Activated CD4-positive, alpha-beta T cell treated with anti-CD3 and anti-CD28 coated beads for 48 hours (primary cell): ENCODE results near the gene CLIC6.

Source experiments
- DNase-seq: peaks from one replicate; pipeline ENCODE4 v3.0.0-alpha.2; 2020

Gene CLIC6

GRCh38 chr21:34730194-34730593 is 61.4 kb downstream of the CLIC6 start:
- no peak for DNase-seq

GRCh38 chr21:34730756-34731445 is 62.1 kb downstream of the CLIC6 start:
- no peak for DNase-seq

- no peak for DNase-seq
Measured at GRCh38 chr21:34732388-34732821, 63.6 kb downstream of the CLIC6 start.

GRCh38 chr21:34733852-34734251 is 65.1 kb downstream of the CLIC6 start:
- no peak for DNase-seq

GRCh38 chr21:34734696-34735095 is 65.9 kb downstream of the CLIC6 start:
- DNase-seq = no peak

- DNase-seq = no peak
Measured at GRCh38 chr21:34736116-34736874, 67.5 kb downstream of the CLIC6 start.

GRCh38 chr21:34737115-34737514 is 68.3 kb downstream of the CLIC6 start:
- DNase-seq = no peak

- DNase-seq = no peak
Measured at GRCh38 chr21:34740198-34740597, 71.4 kb downstream of the CLIC6 start.

GRCh38 chr21:34743285-34743684 is 74.5 kb downstream of the CLIC6 start:
- DNase-seq = no peak

GRCh38 chr21:34743831-34744230 is 75.0 kb downstream of the CLIC6 start:
- no peak for DNase-seq

- DNase-seq = no peak
Measured at GRCh38 chr21:34744801-34745200, 76.0 kb downstream of the CLIC6 start.

- DNase-seq = peak; percentile 70
Measured at GRCh38 chr21:34745557-34746255, 76.9 kb downstream of the CLIC6 start.

- DNase-seq = no peak
Measured at GRCh38 chr21:34748862-34749261, 80.1 kb downstream of the CLIC6 start.

GRCh38 chr21:34754690-34755647 is 86.2 kb downstream of the CLIC6 start:
- DNase-seq = no peak

GRCh38 chr21:34761758-34762330 is 93.0 kb downstream of the CLIC6 start:
- DNase-seq = no peak

- DNase-seq = no peak
Measured at GRCh38 chr21:34762786-34763185, 94.0 kb downstream of the CLIC6 start.

- DNase-seq = no peak
Measured at GRCh38 chr21:34764715-34765284, 96.0 kb downstream of the CLIC6 start.

- no peak for DNase-seq
Measured at GRCh38 chr21:34765619-34766018, 96.8 kb downstream of the CLIC6 start.

- DNase-seq = no peak
Measured at GRCh38 chr21:34766862-34767261, 98.1 kb downstream of the CLIC6 start.
